ENCODE results near the gene LRP1.

Gene LRP1
- 13.5 to 16.5 (median 15.4) reads per million in 3 donors for total RNA-seq

DNA sequence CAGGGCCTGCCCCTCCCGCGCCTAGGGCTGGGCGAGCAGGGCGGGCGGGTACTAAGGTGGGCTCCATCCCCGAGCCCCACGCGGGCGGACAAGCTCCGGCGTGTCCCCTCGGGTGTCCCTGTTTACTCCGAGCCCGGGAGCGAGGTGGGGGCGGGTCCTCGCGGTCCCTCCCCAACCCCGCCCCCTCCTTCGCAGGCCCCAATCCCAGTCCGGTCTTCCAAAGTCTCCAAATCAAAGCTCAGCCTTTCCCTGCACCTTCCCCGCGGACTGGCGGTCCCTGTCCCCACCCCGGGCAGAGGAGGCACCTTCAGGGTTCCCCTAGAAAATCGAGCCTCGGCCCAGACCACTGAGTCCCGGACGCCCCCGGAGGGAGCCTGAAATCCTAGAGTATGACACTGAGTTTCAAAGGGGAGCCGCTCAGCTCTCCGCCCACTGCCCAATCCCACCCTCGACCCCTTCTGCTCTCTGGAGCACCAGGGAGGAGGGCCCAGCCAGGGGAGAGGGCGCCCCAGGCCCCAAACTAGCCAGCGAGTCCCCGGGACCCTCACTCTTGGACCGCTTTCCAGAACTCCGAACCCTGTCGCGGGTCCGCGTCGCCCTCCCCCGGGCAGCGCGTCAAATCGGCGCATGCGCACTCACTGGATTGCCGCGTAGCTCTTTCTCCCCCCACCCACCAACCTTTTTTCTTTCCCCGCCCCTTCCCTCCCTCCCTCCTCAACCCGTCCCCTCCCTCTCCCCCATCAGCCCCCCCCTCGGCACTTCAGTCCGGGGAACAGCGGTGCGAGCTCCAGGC lies at the start of gene LRP1:
Gene LRP1 (plus strand): TSS at position 758 of the 793 bp plus-strand sequence. CDS start 482 bp downstream, outside the sequence.
- DNase-seq, result peak; percentile 68 to 74 (median 70)
- peak within 1 kb of the TSS; percentile 85 for H3K4me3 ChIP-seq (ENCODE audit: insufficient read depth, low read depth, low read length, poor library complexity, severe bottlenecking)
- peak within 1 kb of the TSS; percentile 65 for H3K27ac ChIP-seq (ENCODE audit: insufficient read depth, low read length, poor library complexity, severe bottlenecking)
- peaks cover 14% of the 10 kb centered on the region for H3K4me1 ChIP-seq (ENCODE audit: control insufficient read depth, insufficient read depth, low read length, poor library complexity, severe bottlenecking)
- no peaks in the 10 kb centered on the region for H3K36me3 ChIP-seq (ENCODE audit: control insufficient read depth, insufficient read depth, low read length)
- no peaks in the 10 kb centered on the region for H3K9me3 ChIP-seq (ENCODE audit: control insufficient read depth, low read length)
- H3K27me3 ChIP-seq (replicated peaks; ENCODE audit: control insufficient read depth, insufficient read depth, low read length, poor library complexity, severe bottlenecking), result no peaks in the 10 kb centered on the region

DNA sequence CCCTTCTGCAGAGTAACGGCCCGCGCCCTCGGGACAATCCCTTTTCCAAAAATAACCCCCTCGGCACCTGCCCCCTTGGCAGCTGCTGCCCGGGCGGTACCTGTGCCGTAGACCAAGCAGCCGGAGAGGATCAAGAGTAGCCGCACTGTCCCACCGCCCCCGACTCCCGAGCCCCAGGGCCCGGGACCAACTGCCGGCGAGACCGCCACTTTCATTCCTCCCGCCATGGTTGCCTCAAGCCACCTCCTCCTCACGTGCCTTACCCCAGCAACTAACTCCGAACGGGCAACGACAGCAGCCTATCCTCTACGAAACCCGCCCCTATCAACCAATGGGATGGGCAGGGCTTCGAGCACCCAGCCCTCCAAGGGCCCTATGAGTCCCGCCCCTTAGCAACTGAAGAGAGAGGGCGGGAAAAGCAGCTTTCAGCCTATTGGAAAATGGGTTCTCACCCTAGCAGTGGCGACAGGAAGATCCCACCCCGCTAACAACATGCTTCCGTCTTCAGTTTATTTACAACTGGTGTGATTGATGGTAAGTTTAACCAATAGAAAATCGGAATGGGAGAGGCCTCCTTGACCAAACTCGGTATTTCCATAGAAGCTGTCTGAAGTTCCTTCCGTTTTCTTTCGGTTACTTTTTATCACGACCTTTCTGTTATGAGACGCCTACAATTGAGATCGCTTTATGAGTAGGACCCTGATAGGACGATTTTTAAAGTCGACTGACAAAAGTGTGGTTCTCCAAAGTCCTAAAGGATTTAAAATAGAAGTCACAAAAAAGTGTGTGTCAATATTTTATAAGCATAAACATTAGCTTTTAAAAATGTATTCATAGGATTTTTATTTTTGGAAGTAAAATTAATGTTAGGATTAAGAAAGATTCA lies 49.5 kb upstream of the LRP1 start, which contains the start of gene NEMP1:
Gene NEMP1 (minus strand): TSS at position 273 of the 886 bp plus-strand sequence. CDS start 46 bp downstream, at position 227.
- Histone ChIP-seq H3K36me3 (ENCODE audit: control insufficient read depth, insufficient read depth, low read length) (no peaks in the 10 kb centered on the region), H3K4me3 (ENCODE audit: insufficient read depth, low read depth, low read length, poor library complexity, severe bottlenecking) (peak within 1 kb of the TSS; percentile 80)

DNA sequence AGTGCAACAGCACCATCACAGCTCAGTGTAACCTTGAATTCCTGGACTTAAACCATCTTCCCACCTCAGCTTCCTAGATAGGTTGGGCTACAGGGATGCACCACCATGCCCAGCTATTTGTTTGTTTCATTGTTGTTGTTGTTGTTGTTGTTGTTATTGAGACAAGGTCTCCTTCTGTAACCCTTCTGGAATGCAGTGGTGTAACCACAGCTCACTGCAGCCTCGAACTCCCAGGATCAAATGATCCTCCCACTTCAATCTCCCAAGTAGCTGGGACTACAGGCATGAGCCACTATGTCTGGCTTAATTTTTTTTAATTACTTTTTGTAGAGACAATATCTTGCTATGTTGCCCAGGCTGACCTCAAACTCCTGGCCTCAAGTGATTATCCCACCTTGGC lies 48.5 kb upstream of the LRP1 start:
- Histone ChIP-seq H3K27ac (ENCODE audit: insufficient read depth, low read length, poor library complexity, severe bottlenecking) (no peak overlapping the region), H3K4me1 (ENCODE audit: control insufficient read depth, insufficient read depth, low read length, poor library complexity, severe bottlenecking) (no peaks in the 10 kb centered on the region), H3K36me3 (ENCODE audit: control insufficient read depth, insufficient read depth, low read length) (no peaks in the 10 kb centered on the region), H3K4me3 (ENCODE audit: insufficient read depth, low read depth, low read length, poor library complexity, severe bottlenecking) (no peak overlapping the region), H3K27me3 (replicated peaks; ENCODE audit: control insufficient read depth, insufficient read depth, low read length, poor library complexity, severe bottlenecking) (no peaks in the 10 kb centered on the region), H3K9me3 (ENCODE audit: control insufficient read depth, low read length) (no peaks in the 10 kb centered on the region)
- no peak for DNase-seq

More for the DNA sequence above, 49.5 kb upstream of the LRP1 start, which contains the start of gene NEMP1:
- no peaks in the 10 kb centered on the region for H3K9me3 ChIP-seq (ENCODE audit: control insufficient read depth, low read length)
- peak within 1 kb of the TSS; percentile 75 for H3K27ac ChIP-seq (ENCODE audit: insufficient read depth, low read length, poor library complexity, severe bottlenecking)
- DNase-seq, result peak; percentile 94 to 97 (median 97)
- H3K4me1 ChIP-seq (ENCODE audit: control insufficient read depth, insufficient read depth, low read length, poor library complexity, severe bottlenecking), result no peaks in the 10 kb centered on the region
- H3K27me3 ChIP-seq (replicated peaks; ENCODE audit: control insufficient read depth, insufficient read depth, low read length, poor library complexity, severe bottlenecking), result no peaks in the 10 kb centered on the region

DNA sequence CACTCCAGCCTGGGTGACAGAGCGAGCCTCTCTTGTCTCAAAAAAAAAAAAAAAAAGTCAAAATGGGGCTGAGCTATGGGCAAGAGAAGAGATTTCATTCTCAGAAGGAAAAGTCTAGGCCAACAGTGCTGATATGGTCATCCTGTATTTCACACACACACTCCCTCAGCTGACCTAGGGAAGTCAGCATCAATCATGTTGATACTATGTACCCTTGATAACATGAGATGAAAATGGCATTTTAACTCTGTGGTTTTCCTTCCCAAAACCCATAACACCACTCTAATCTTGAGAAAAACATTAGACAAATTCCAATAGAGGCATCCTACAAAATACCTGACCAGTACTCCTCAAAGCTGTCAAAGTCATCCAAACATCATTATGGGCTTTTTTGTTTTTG lies 47.4 kb upstream of the LRP1 start:
- H3K9me3 ChIP-seq (ENCODE audit: control insufficient read depth, low read length), result no peaks in the 10 kb centered on the region
- H3K27ac ChIP-seq (ENCODE audit: insufficient read depth, low read length, poor library complexity, severe bottlenecking), result no peak overlapping the region
- no peak for DNase-seq
- no peaks in the 10 kb centered on the region for H3K27me3 ChIP-seq (replicated peaks; ENCODE audit: control insufficient read depth, insufficient read depth, low read length, poor library complexity, severe bottlenecking)
- no peak overlapping the region for H3K4me3 ChIP-seq (ENCODE audit: insufficient read depth, low read depth, low read length, poor library complexity, severe bottlenecking)
- peaks cover 2% of the 10 kb centered on the region for H3K4me1 ChIP-seq (ENCODE audit: control insufficient read depth, insufficient read depth, low read length, poor library complexity, severe bottlenecking)
- no peaks in the 10 kb centered on the region for H3K36me3 ChIP-seq (ENCODE audit: control insufficient read depth, insufficient read depth, low read length)

GRCh38 chr12:57085999-57086492 lies 42.2 kb upstream of the LRP1 start:
- no peak for DNase-seq
- Histone ChIP-seq H3K27ac (ENCODE audit: insufficient read depth, low read length, poor library complexity, severe bottlenecking) (peak overlapping the region; percentile 97), H3K4me1 (ENCODE audit: control insufficient read depth, insufficient read depth, low read length, poor library complexity, severe bottlenecking) (peaks cover 20% of the 10 kb centered on the region), H3K4me3 (ENCODE audit: insufficient read depth, low read depth, low read length, poor library complexity, severe bottlenecking) (peak overlapping the region; percentile 84), H3K9me3 (ENCODE audit: control insufficient read depth, low read length) (no peaks in the 10 kb centered on the region), H3K36me3 (ENCODE audit: control insufficient read depth, insufficient read depth, low read length) (no peaks in the 10 kb centered on the region), H3K27me3 (replicated peaks; ENCODE audit: control insufficient read depth, insufficient read depth, low read length, poor library complexity, severe bottlenecking) (no peaks in the 10 kb centered on the region)

GRCh38 chr12:57086493-57087009 lies 41.7 kb upstream of the LRP1 start:
- Histone ChIP-seq H3K4me3 (ENCODE audit: insufficient read depth, low read depth, low read length, poor library complexity, severe bottlenecking) (peak overlapping the region; percentile 84), H3K36me3 (ENCODE audit: control insufficient read depth, insufficient read depth, low read length) (no peaks in the 10 kb centered on the region), H3K4me1 (ENCODE audit: control insufficient read depth, insufficient read depth, low read length, poor library complexity, severe bottlenecking) (peaks cover 20% of the 10 kb centered on the region), H3K27me3 (replicated peaks; ENCODE audit: control insufficient read depth, insufficient read depth, low read length, poor library complexity, severe bottlenecking) (no peaks in the 10 kb centered on the region), H3K9me3 (ENCODE audit: control insufficient read depth, low read length) (no peaks in the 10 kb centered on the region), H3K27ac (ENCODE audit: insufficient read depth, low read length, poor library complexity, severe bottlenecking) (peak overlapping the region; percentile 97)
- no peak for DNase-seq

DNA sequence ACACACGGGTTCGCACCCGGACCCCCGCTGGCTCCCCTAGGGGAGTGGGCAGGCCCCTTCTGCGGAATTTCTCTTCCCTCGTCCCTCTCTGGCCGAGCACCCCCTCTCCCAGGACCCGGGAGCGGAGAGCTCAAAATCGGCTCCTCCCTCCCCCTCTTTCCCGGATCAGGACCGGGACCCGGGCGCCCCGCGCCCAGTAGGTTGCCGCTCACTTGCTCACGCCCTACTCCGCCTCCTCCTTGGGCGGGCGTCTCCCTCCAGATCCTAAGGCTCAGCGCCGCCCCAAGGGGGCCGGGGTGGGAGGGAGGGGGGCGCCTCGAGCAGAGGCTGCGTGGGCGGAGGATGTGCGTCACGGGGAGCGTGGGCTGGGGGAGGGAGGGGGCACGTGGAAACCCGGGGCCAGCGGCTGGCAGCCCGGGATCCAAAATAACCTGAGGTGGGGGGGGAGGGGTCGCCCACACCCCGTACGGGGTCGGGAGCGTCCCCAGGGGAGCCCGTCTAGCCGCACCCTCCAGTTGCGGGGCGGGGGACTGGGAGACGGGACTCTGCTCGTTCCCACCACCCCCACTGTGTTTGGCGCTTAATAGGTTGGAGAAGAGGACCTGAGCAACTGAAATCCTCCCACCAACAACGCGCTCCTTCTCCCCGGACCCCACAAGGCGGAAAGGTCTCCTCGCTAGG lies 41.1 kb upstream of the LRP1 start:
- no peaks in the 10 kb centered on the region for H3K9me3 ChIP-seq (ENCODE audit: control insufficient read depth, low read length)
- H3K27me3 ChIP-seq (replicated peaks; ENCODE audit: control insufficient read depth, insufficient read depth, low read length, poor library complexity, severe bottlenecking), result no peaks in the 10 kb centered on the region
- peak; percentile 87 for DNase-seq
- peak overlapping the region; percentile 97 for H3K27ac ChIP-seq (ENCODE audit: insufficient read depth, low read length, poor library complexity, severe bottlenecking)
- peaks cover 23% of the 10 kb centered on the region for H3K4me1 ChIP-seq (ENCODE audit: control insufficient read depth, insufficient read depth, low read length, poor library complexity, severe bottlenecking)
- H3K4me3 ChIP-seq (ENCODE audit: insufficient read depth, low read depth, low read length, poor library complexity, severe bottlenecking), result peak overlapping the region; percentile 84
- peaks cover 3% of the 10 kb centered on the region for H3K36me3 ChIP-seq (ENCODE audit: control insufficient read depth, insufficient read depth, low read length)

GRCh38 chr12:57087691-57088353 lies 40.5 kb upstream of the LRP1 start:
- peaks cover 23% of the 10 kb centered on the region for H3K4me1 ChIP-seq (ENCODE audit: control insufficient read depth, insufficient read depth, low read length, poor library complexity, severe bottlenecking)
- H3K36me3 ChIP-seq (ENCODE audit: control insufficient read depth, insufficient read depth, low read length), result peaks cover 3% of the 10 kb centered on the region

More at GRCh38 chr12:57087691-57088353, 40.5 kb upstream of the LRP1 start:
- peak; percentile 70 to 72 (median 72) for DNase-seq
- no peaks in the 10 kb centered on the region for H3K9me3 ChIP-seq (ENCODE audit: control insufficient read depth, low read length)
- no peaks in the 10 kb centered on the region for H3K27me3 ChIP-seq (replicated peaks; ENCODE audit: control insufficient read depth, insufficient read depth, low read length, poor library complexity, severe bottlenecking)
- H3K27ac ChIP-seq (ENCODE audit: insufficient read depth, low read length, poor library complexity, severe bottlenecking), result peak overlapping the region; percentile 97
- peak overlapping the region; percentile 84 for H3K4me3 ChIP-seq (ENCODE audit: insufficient read depth, low read depth, low read length, poor library complexity, severe bottlenecking)

All from effector memory CD4-positive, alpha-beta T cell (primary cell).